MV-4-11 (cell line): ENCODE measurements around the gene COMT.
"Not testable (repeated sequence)": the region's sequence is repeated elsewhere in the genome, so short reads cannot be mapped to it uniquely, and the experiment has no call there.

ENCODE experiments used
- DNase-seq: peaks from one replicate; lab custom pipeline; 2025; lab: John Stamatoyannopoulos, UW

COMT gene

DNA sequence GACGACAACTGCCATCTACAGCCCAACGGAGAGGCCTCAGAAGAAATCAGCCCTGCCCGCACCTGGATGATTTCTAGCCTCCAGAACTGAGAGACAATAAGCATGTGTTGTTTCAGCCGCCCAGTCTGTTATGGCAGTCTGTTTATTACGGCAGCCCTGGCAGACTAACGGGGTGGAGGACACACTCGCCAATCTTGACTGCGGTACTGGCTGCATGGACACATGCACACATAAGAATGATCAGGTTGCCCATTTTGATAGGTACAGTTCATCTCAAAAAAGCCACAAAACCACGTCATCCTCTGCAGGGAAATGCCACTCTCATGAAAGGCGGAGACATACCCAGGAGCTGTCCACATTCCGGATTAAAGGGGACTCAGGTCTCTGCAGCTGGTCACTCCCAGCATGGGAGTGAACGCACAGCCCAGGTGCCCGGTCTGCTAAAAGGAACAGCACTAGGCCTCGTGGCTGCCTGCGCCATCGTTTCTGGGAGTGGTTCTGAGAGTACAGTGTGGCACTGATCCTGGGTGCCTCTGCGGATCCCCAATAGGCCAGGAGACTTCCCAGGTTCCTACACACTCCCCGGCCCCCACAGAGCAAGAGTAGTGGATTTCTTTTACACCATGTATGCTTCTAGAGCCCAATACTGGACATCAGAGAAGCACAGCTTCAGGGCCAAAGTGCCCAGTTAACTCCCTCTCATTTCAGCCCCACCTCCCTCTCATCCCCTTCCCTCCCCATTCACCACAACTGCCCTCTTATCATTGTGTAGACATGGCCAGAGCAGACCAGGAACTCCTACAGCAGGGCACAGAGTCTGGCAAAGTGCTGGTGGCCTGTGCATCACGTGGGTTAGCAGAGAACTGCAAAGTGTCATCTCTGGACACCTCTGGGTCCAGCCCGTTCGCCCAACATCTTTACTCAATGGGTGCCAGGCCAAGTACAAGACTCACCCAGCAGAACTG lies 11.7 kb upstream of the COMT start:
- no peak for DNase-seq

DNA sequence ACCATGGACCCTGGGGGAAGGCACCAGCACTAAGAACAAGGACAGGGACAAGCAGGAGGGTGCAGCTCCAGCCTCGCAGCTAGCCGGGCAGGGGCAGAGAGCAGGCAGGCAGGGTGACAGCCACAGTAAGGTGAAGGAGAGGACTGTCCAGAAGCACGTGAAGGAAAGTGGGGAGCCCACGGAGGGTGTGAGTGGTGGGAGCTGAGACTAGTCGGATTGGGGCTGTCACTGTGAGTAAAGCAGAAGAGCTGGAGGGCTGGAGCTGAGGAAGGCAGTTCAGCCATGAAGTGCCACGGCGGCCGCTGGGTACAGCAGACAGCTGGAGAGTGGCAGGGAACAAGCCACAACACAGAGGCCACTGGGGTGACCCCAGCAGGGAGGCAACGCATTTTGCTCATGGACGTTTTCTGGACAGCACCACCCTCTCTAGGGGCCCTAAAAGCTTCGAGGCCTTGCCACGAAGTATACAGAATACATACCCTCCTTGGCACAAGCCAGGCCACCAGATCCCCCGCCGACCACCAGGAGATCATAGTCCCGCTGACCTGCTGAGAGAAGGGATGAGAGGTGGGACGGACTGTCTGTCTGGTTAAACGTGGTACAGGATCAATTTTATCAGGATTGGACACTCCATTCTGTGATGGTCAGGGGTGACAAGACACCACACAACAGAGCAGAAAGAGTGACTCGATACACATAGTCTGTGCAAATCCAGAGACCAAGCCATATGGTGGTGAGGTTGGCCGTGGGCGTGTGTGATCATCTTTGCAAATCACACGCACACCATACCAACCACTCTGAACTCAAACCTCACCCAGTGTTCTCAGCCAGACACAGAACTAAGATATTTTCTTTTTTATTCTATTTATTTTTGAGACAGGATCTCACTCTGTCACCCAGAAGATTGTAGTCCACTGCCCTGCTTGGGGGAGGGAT lies 10.8 kb upstream of the COMT start:
- DNase-seq: no peak

DNA sequence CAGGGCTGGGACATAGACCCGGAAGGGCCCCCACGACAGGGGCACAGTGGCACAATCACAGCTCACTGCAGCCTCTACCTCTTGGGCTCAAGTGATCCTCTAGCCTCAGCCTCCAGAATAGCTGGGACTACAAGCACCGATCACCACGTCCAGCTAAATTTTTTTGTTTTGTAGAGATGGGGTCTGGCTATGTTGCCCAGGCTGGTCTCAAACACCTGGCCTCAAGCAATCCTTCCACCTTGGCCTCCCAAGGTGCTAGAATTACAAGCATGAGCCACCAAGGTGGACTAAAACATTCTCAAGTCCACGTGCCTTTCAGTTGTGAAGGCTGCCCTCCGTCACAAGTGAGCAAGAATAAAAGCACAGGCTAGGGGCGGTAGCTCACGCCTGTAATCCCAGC lies 10.1 kb upstream of the COMT start:
- DNase-seq: no peak

- peak; percentile 31 for DNase-seq
These were observed 9.0 kb upstream of the COMT start for GRCh38 chr22:19932367-19933206.

GRCh38 chr22:19933341-19934241 lies 8.0 kb upstream of the COMT start:
- DNase-seq: no peak

DNA sequence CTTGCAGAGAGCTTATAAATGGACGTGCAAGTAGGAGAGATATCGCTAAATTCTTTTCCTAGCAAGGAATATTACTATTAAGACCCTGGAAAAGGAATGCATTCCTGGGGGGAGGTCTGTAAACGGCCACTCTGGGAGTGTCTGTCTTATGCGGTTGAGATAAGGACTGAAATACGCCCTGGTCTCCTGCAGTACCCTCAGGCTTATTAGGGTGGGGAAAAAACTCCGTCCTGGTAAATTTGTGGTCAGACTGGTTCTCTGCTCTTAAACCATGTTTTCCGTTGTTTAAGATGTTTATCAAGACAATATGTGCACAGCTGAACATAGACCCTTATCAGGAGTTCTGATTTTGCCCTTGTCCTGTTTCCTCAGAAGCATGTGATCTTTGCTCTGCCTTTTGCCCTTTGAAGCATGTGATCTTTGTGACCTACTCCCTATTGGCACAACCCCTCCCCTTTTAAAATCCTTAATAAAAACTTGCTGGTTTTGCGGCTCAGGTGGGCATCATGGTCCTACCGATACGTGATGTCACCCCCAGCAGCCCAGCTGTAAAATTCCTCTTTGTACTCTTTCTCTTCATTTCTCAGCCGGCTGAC lies 6.4 kb upstream of the COMT start:
- not testable (repeated sequence) for DNase-seq

DNA sequence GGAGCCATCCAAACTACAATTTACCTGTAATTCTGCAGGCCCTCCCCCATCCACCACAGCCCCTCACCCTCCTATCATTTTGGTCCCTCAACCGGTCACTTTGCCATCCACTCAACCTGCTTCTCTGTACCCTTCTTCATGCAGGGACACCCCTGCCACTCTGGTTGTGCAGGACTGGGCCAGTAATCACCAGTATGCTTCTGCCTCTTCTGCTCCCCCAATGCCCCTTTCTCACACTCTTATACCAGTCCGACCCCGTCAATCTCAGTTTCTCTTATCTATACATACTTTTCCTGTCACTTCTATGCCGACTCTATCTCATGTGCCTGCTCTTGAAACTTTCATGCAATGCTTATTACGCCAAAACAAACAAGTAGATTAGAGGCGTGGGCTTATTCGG lies 5.1 kb upstream of the COMT start:
- no peak for DNase-seq

GRCh38 chr22:19937616-19938473 lies 3.7 kb upstream of the COMT start:
- DNase-seq: peak; percentile 66

DNA sequence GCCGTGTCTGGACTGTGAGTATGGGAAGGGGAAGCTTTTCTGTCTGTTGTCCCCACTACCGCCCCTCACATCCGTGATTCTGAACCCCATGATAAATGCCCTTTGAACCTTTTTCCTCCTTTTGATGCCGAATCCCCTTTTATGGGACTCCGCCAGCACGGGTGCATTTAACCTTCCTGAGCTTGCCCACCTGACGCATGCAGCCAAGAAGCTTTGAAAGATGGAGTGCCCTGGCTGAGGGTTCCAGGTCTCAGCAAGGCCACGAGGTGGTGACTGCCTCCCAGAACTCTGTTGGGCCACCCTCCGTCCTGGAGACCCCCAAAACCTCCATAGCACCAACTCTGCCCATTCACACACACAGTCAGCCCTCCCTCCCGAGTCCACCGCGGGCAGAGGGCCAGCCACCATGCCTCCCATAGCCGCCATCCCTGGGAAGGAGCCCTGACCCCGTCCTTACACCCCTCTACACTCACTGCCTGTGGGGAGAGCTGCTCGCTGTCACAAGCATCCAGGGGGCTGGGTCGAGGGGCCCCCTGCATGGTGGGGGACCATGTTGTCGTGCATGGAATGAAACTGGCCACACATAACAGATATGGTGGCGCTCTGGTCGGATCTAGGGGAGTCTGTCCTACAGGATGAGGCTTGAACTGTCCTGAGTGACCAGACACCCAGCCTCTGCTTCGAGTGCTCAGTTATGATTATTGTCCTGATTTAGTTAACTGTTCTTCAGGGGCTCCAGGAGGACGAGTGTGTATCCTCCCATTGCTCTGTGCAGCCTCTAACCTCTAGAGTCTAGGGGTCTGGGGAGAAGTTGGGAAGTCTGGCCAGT lies 822 bp upstream of the COMT start:
- no peak for DNase-seq

GRCh38 chr22:19942157-19943081 lies 847 bp downstream of the COMT start:
- DNase-seq: peak; percentile 81

DNA sequence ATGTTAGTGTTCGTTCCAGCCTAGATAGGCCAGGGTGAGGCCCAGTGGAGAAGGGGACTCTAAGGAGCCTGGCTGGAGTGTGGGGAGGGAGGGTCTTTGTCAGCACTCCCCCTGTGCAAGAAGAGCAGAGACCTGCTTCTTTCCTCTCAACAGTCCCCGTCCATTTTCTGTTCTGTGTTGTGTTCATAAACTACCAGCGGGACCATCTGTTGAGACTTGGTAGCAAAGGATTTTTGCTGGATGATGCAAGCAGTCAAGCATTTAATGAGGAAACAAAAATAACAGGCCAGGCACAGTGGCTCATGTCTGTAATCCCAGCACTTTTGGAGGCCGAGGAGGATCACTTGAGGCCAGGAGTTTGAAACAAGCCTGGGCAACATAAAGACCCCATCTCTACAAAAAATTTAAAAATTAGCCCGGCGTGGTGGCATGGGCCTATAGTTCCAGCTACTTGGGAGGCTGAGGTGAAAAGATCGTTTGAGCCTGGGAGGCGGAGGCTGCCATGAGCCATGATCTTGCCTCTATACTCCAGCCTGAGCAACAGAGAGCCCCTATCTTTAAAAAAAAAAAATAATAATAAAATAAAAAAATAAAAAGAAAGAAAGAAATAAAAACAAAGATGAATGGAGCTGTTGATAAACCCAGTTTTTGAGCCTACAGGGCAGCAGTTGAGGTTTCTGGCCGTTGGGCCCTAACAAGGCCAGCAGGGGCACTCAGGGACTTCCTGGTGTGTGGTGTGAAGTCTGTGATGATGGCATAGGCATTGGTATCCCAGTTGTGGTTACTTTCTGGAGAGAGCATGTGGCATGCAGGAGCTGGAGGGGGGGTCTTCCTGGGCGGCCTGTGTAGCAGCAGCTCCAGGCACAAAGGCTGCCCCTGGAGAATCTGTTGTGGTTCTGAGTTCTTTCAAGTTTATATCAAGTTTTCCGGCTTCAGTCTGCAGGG lies 1.8 kb downstream of the COMT start:
- DNase-seq: peak; percentile 83

DNA sequence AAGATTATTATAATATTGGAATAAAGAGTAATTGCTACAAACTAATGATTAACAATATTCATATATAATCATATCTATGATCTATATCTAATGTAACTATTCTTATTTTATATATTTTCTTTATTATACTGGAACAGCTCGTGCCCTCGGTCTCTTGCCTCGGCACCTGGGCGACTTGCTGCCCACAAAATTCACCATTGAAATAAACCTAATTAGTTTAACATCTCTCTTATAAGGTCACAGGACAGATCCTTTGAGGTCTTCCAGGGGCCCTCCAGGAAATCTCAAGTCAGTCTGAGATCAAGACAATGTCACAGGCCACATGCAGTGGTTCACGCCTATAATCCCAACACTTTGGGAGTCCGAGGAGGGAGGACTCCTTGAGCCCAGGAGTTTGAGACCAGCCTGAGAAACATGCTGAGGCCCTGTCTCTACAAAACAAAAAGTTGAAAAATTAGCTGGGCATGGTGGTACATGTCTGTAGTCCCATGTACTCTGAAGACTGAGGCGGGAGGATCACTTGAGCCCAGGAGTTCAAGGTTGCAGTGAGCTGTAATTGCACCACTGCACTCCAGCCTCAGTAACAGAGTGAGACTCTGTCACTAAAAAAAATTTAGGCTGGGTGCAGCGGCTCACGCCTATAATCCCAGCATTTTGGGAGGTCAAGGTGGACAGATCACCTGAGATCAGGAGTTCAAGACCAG lies 6.6 kb downstream of the COMT start:
- no peak for DNase-seq

GRCh38 chr22:19951346-19951745 lies 9.8 kb downstream of the COMT start:
- DNase-seq: no peak

- DNase-seq: no peak
These were observed 13.9 kb downstream of the COMT start for GRCh38 chr22:19955241-19956128.

GRCh38 chr22:19957445-19957844 lies 15.9 kb downstream of the COMT start:
- DNase-seq: no peak
